ENCODE measurements around the gene TRAPPC4.
"Not testable (repeated sequence)": the region's sequence is repeated elsewhere in the genome, so short reads cannot be mapped to it uniquely, and the experiment has no call there.

TRAPPC4 gene

GRCh38 chr11:119048644-119049043 lies 30.1 kb downstream of the TRAPPC4 start:
- no peak for ATAC-seq (replicated peaks; ENCODE audit: extremely low read depth, poor library complexity, severe bottlenecking)
- H3K27me3 Mint-ChIP-seq = no peaks in the 10 kb centered on the region

GRCh38 chr11:119049081-119049480 lies 30.5 kb downstream of the TRAPPC4 start:
- no peaks in the 10 kb centered on the region for H3K27me3 Mint-ChIP-seq

More at GRCh38 chr11:119048644-119049043, 30.1 kb downstream of the TRAPPC4 start:
- Mint-ChIP-seq H3K4me3 (no peak overlapping the region), H3K4me1 (peaks cover 23% of the 10 kb centered on the region), H3K9me3 (no peaks in the 10 kb centered on the region), H3K27ac (ENCODE audit: low read depth) (no peak overlapping the region), H3K36me3 (ENCODE audit: insufficient read depth) (peaks cover 59% of the 10 kb centered on the region)
- no peak for DNase-seq (ENCODE audit: low spot score in 2 of 2)

GRCh38 chr11:119051440-119052162 lies 33.0 kb downstream of the TRAPPC4 start:
- DNase-seq (ENCODE audit: low spot score in 2 of 2) = no peak
- Mint-ChIP-seq H3K27ac (ENCODE audit: low read depth) (peak overlapping the region; percentile 9), H3K27me3 (no peaks in the 10 kb centered on the region), H3K4me3 (no peak overlapping the region), H3K4me1 (peaks cover 43% of the 10 kb centered on the region), H3K9me3 (no peaks in the 10 kb centered on the region), H3K36me3 (ENCODE audit: insufficient read depth) (peaks cover 63% of the 10 kb centered on the region)
- ATAC-seq (replicated peaks; ENCODE audit: extremely low read depth, poor library complexity, severe bottlenecking) = no peak

More at GRCh38 chr11:119049081-119049480, 30.5 kb downstream of the TRAPPC4 start:
- Mint-ChIP-seq H3K4me3 (no peak overlapping the region), H3K4me1 (peaks cover 24% of the 10 kb centered on the region), H3K27ac (ENCODE audit: low read depth) (no peak overlapping the region), H3K36me3 (ENCODE audit: insufficient read depth) (peaks cover 64% of the 10 kb centered on the region), H3K9me3 (no peaks in the 10 kb centered on the region)
- DNase-seq (ENCODE audit: low spot score in 2 of 2) = no peak
- no peak for ATAC-seq (replicated peaks; ENCODE audit: extremely low read depth, poor library complexity, severe bottlenecking)

GRCh38 chr11:119052163-119052814 lies 33.7 kb downstream of the TRAPPC4 start:
- DNase-seq (ENCODE audit: low spot score in 2 of 2) (no peak), ATAC-seq (replicated peaks; ENCODE audit: extremely low read depth, poor library complexity, severe bottlenecking) (no peak)
- Mint-ChIP-seq H3K36me3 (ENCODE audit: insufficient read depth) (peaks cover 58% of the 10 kb centered on the region), H3K27ac (ENCODE audit: low read depth) (peak overlapping the region; percentile 9), H3K27me3 (no peaks in the 10 kb centered on the region), H3K4me1 (peaks cover 49% of the 10 kb centered on the region), H3K9me3 (no peaks in the 10 kb centered on the region), H3K4me3 (no peak overlapping the region)

- DNase-seq (ENCODE audit: low spot score in 2 of 2) = no peak
- Mint-ChIP-seq H3K9me3 (no peaks in the 10 kb centered on the region), H3K27me3 (no peaks in the 10 kb centered on the region), H3K36me3 (ENCODE audit: insufficient read depth) (peaks cover 53% of the 10 kb centered on the region), H3K4me1 (peaks cover 55% of the 10 kb centered on the region), H3K27ac (ENCODE audit: low read depth) (no peak overlapping the region), H3K4me3 (no peak overlapping the region)
- no peak for ATAC-seq (replicated peaks; ENCODE audit: extremely low read depth, poor library complexity, severe bottlenecking)
Measured at GRCh38 chr11:119054418-119054817, 35.9 kb downstream of the TRAPPC4 start.

GRCh38 chr11:119055901-119056300 lies 37.3 kb downstream of the TRAPPC4 start:
- no peaks in the 10 kb centered on the region for H3K9me3 Mint-ChIP-seq
- peak overlapping the region; percentile 99 for H3K27ac Mint-ChIP-seq (ENCODE audit: low read depth)
- H3K4me3 Mint-ChIP-seq = peak overlapping the region; percentile 92
- peaks cover 55% of the 10 kb centered on the region for H3K4me1 Mint-ChIP-seq
- H3K36me3 Mint-ChIP-seq (ENCODE audit: insufficient read depth) = peaks cover 47% of the 10 kb centered on the region
- ATAC-seq (replicated peaks; ENCODE audit: extremely low read depth, poor library complexity, severe bottlenecking) (no peak), DNase-seq (ENCODE audit: low spot score in 2 of 2) (no peak)
- H3K27me3 Mint-ChIP-seq = no peaks in the 10 kb centered on the region

GRCh38 chr11:119056421-119056999 lies 37.9 kb downstream of the TRAPPC4 start:
- ATAC-seq (replicated peaks; ENCODE audit: extremely low read depth, poor library complexity, severe bottlenecking) (peak; percentile 21), DNase-seq (ENCODE audit: low spot score in 2 of 2) (peak; percentile 36 to 44)
- peaks cover 45% of the 10 kb centered on the region for H3K36me3 Mint-ChIP-seq (ENCODE audit: insufficient read depth)
- H3K4me1 Mint-ChIP-seq = peaks cover 55% of the 10 kb centered on the region
- no peaks in the 10 kb centered on the region for H3K9me3 Mint-ChIP-seq
- no peaks in the 10 kb centered on the region for H3K27me3 Mint-ChIP-seq
- peak overlapping the region; percentile 99 for H3K27ac Mint-ChIP-seq (ENCODE audit: low read depth)
- peak overlapping the region; percentile 92 for H3K4me3 Mint-ChIP-seq

- peak; percentile 93 to 95 for DNase-seq (ENCODE audit: low spot score in 2 of 2)
- H3K36me3 Mint-ChIP-seq (ENCODE audit: insufficient read depth) = peaks cover 42% of the 10 kb centered on the region
- H3K27me3 Mint-ChIP-seq = no peaks in the 10 kb centered on the region
- H3K9me3 Mint-ChIP-seq = no peaks in the 10 kb centered on the region
- H3K27ac Mint-ChIP-seq (ENCODE audit: low read depth) = peak within 1 kb of the TSS; percentile 99
- peaks cover 51% of the 10 kb centered on the region for H3K4me1 Mint-ChIP-seq
- peak; percentile 90 for ATAC-seq (replicated peaks; ENCODE audit: extremely low read depth, poor library complexity, severe bottlenecking)
- peak within 1 kb of the TSS; percentile 92 for H3K4me3 Mint-ChIP-seq
Measured at GRCh38 chr11:119057000-119057769, 38.6 kb downstream of the TRAPPC4 start, which contains the start of gene HYOU1. TSS of gene HYOU1 (minus strand) at chr11:119057205. CDS start at chr11:119056160, 1,045 bp downstream.

GRCh38 chr11:119059128-119059527 lies 40.6 kb downstream of the TRAPPC4 start:
- H3K4me1 Mint-ChIP-seq = peaks cover 42% of the 10 kb centered on the region
- peaks cover 22% of the 10 kb centered on the region for H3K36me3 Mint-ChIP-seq (ENCODE audit: insufficient read depth)
- H3K27me3 Mint-ChIP-seq; H3K4me3 Mint-ChIP-seq; ATAC-seq (replicated peaks; ENCODE audit: extremely low read depth, poor library complexity, severe bottlenecking); H3K27ac Mint-ChIP-seq (ENCODE audit: low read depth); DNase-seq (ENCODE audit: low spot score in 2 of 2); H3K9me3 Mint-ChIP-seq: not testable (repeated sequence)

- no peak overlapping the region for H3K27ac Mint-ChIP-seq (ENCODE audit: low read depth)
- DNase-seq (ENCODE audit: low spot score in 2 of 2) (no peak), ATAC-seq (replicated peaks; ENCODE audit: extremely low read depth, poor library complexity, severe bottlenecking) (no peak)
- no peaks in the 10 kb centered on the region for H3K9me3 Mint-ChIP-seq
- H3K36me3 Mint-ChIP-seq (ENCODE audit: insufficient read depth) = peaks cover 13% of the 10 kb centered on the region
- H3K4me3 Mint-ChIP-seq = no peak overlapping the region
- H3K4me1 Mint-ChIP-seq = peaks cover 39% of the 10 kb centered on the region
- H3K27me3 Mint-ChIP-seq = no peaks in the 10 kb centered on the region
Measured at GRCh38 chr11:119061256-119061655, 42.7 kb downstream of the TRAPPC4 start.

GRCh38 chr11:119062779-119063178 lies 44.2 kb downstream of the TRAPPC4 start:
- Mint-ChIP-seq H3K27ac (ENCODE audit: low read depth) (no peak overlapping the region), H3K36me3 (ENCODE audit: insufficient read depth) (peaks cover 13% of the 10 kb centered on the region), H3K4me3 (no peak overlapping the region), H3K27me3 (no peaks in the 10 kb centered on the region), H3K9me3 (no peaks in the 10 kb centered on the region), H3K4me1 (peaks cover 38% of the 10 kb centered on the region)
- no peak for DNase-seq (ENCODE audit: low spot score in 2 of 2)
- ATAC-seq (replicated peaks; ENCODE audit: extremely low read depth, poor library complexity, severe bottlenecking) = no peak

- no peak for ATAC-seq (replicated peaks; ENCODE audit: extremely low read depth, poor library complexity, severe bottlenecking)
- Mint-ChIP-seq H3K9me3 (no peaks in the 10 kb centered on the region), H3K4me1 (peaks cover 35% of the 10 kb centered on the region), H3K27ac (ENCODE audit: low read depth) (no peak overlapping the region), H3K27me3 (no peaks in the 10 kb centered on the region), H3K36me3 (ENCODE audit: insufficient read depth) (peaks cover 24% of the 10 kb centered on the region), H3K4me3 (no peak overlapping the region)
- peak in 1 of 2 donors; percentile 27 for DNase-seq (ENCODE audit: low spot score in 2 of 2)
Measured at GRCh38 chr11:119065369-119065768, 46.8 kb downstream of the TRAPPC4 start.

All from central memory CD8-positive, alpha-beta T cell (primary cell).